K562 (cell line): ENCODE data around the gene YPEL2. TPM values are rescaled to one million over a fixed set of nuclear protein-coding genes. Genes with fewer than 3 reads are reported as not detected.
"Not testable (repeated sequence)": the region's sequence is repeated elsewhere in the genome, so short reads cannot be mapped to it uniquely, and the experiment has no call there.

Experiments used
- CREB1 ChIP-seq, 2 experiments: sonication (generic) in 1 of 2; formaldehyde crosslinking in 1 of 2; IDR thresholded peaks; 2 replicates each; pipeline versions ENCODE4 v1.6.1 to v1.8.0; 2012 to 2022; ENCODE audit warnings: inconsistent platforms in 1 of 2, mild to moderate bottlenecking in 1 of 2, missing genetic modification reagents in 1 of 2, moderate library complexity in 1 of 2
- DDX20 ChIP-seq: fragments of 450-650 bp; IDR thresholded peaks from 2 replicates; pipeline ENCODE4 v1.6.1; 2016; ENCODE audit warnings: missing genetic modification characterization, low read depth, mild to moderate bottlenecking, missing compliant biosample characterization, moderate library complexity
- E2F3 ChIP-seq: fragments of 250-450 bp; sonication (Bioruptor Pico); IDR thresholded peaks from 2 replicates; pipeline ENCODE4 v1.4.0; 2020; ENCODE audit warnings: mild to moderate bottlenecking
- EHMT2 ChIP-seq: fragments of 450-650 bp; IDR thresholded peaks from 2 replicates; pipeline ENCODE4 v1.6.1; 2018; ENCODE audit warnings: antibody characterized with exemption
- ESRRA ChIP-seq: fragments of 450-650 bp; IDR thresholded peaks from 2 replicates; pipeline ENCODE4 v1.6.1; 2014; ENCODE audit warnings: low read depth, mild to moderate bottlenecking, moderate library complexity, borderline replicate concordance
- GABPB1 ChIP-seq: sonication (generic); formaldehyde crosslinking; IDR thresholded peaks from 2 replicates; pipeline ENCODE4 v1.8.0; 2022; ENCODE audit warnings: mild to moderate bottlenecking, missing genetic modification reagents
- GTF2A2 ChIP-seq: IDR thresholded peaks from 2 replicates; pipeline ENCODE4 v1.6.1; 2016; ENCODE audit warnings: mild to moderate bottlenecking, missing genetic modification characterization, missing compliant biosample characterization
- HLTF ChIP-seq: fragments of 450-650 bp; IDR thresholded peaks from 2 replicates; pipeline ENCODE4 v1.6.1; 2016
- IFI16 ChIP-seq: fragments of 250-450 bp; sonication (Bioruptor Pico); IDR thresholded peaks from 2 replicates; pipeline ENCODE4 v2.1.2; 2022; ENCODE audit warnings: mild to moderate bottlenecking, inconsistent platforms
- RHOXF2B ChIP-seq: fragments of 250-450 bp; sonication (Bioruptor Pico); conservative IDR thresholded peaks from 2 replicates; pipeline ENCODE4 v1.5.1; 2021
- TAF7 ChIP-seq: fragments of 450-650 bp; IDR thresholded peaks from 2 replicates; pipeline ENCODE4 v1.6.1; 2016; ENCODE audit warnings: missing genetic modification characterization, missing compliant biosample characterization
- USF1 ChIP-seq: sonication (generic); formaldehyde crosslinking; IDR thresholded peaks from 2 replicates; pipeline ENCODE4 v1.9.0; 2022; ENCODE audit warnings: mild to moderate bottlenecking, missing genetic modification reagents
- ZBTB26 ChIP-seq: fragments of 450-650 bp; formaldehyde crosslinking; IDR thresholded peaks from 2 replicates; pipeline ENCODE4 v1.4.0; 2022; ENCODE audit warnings: missing genetic modification characterization
- ZBTB9 ChIP-seq: fragments of 450-650 bp; formaldehyde crosslinking; IDR thresholded peaks from 2 replicates; pipeline ENCODE4 v1.4.0; 2020; ENCODE audit warnings: mild to moderate bottlenecking, moderate library complexity
- ZNF449 ChIP-seq: fragments of 250-450 bp; sonication (Bioruptor Pico); IDR thresholded peaks from 2 replicates; pipeline ENCODE4 v1.8.0; 2022; ENCODE audit warnings: moderate library complexity, mild to moderate bottlenecking, inconsistent platforms
- polyA plus RNA-seq, 8 experiments: library from polyadenylated mRNA; depleted of rRNA in 4 of 8; stranded (reverse) in 5 of 8; unstranded in 3 of 8; fragments of >200 nt; fragmentation: Nextera tagmentation in 2 of 8; fragmentation: Illumina TruSeq in 1 of 8; extraction: Ambion mirVana in 2 of 8; extraction: Trizol in 1 of 8; gene quantifications; 2 replicates each; pipeline versions ENCODE4 v1.2.1 to v1.2.3, GENCODE V29; 2011 to 2014; ENCODE audit warnings: inconsistent platforms in 1 of 8, missing spikeins in 1 of 8
- total RNA-seq, 7 experiments: library from RNA; depleted of rRNA in 6 of 7; stranded (reverse); fragments of >200 nt in 6 of 7; fragmentation: Illumina TruSeq in 2 of 7; extraction: Trizol in 2 of 7; gene quantifications; 2 replicates each; pipeline versions ENCODE4 v1.2.1 to v1.2.3, GENCODE V29; 2011 to 2021; ENCODE audit warnings: low replicate concordance in 1 of 7
- TF ChIP-seq, protein P1 (sequence below): fragments of 450-650 bp; IDR thresholded peaks from 2 replicates; pipeline ENCODE4 v1.6.1; 2016; ENCODE audit warnings: low read depth, mild to moderate bottlenecking, moderate library complexity
- TF ChIP-seq, protein P2 (sequence below), 2 experiments: fragments of 450-650 bp; conservative IDR thresholded peaks; 2 replicates each; pipeline ENCODE4 v1.6.1; 2017; ENCODE audit warnings: mild to moderate bottlenecking in 2 of 2, moderate library complexity in 2 of 2

Gene YPEL2
- total and polyA plus RNA-seq, 9 of the 15 experiments (the other 6 are each of a cell fraction or from before 2014, with no cell fraction given), result 0.11 to 2.4 (median 0.47) TPM

DNA sequence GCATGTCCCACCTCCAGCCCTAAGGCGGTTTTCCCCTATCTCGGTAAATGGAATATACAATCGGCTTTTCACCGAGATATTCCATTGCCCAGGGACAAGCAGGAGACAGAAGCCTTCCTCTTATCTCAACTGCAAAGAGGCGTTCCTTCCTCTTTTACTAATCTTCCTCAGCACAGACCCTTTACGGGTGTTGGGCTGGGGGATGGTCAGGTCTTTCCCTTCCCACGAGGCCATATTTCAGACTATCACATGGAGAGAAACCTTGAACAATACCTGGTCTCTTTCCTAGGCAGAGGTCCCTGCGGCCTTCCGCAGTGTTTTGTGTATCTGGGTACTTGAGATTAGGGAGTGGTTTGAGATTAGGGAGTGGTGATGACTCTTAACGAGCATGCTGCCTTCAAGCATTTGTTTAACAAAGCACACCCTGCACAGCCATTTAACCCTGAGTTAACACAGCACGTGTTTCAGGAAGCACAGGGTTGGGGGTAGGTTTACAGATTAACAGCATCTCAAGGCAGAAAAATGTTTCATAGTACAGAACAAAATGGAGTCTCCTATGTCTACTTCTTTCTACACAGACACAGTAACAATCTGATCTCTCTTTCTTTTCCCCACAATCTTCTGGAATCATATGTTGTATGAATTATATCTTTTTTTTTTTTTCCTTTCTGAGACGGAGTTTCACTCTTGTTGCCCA, 41.0 kb upstream of the YPEL2 start (continued):
- peak; percentile 88 for TF ChIP-seq DDX20 (tag)
- TF ChIP-seq, protein P1, sequence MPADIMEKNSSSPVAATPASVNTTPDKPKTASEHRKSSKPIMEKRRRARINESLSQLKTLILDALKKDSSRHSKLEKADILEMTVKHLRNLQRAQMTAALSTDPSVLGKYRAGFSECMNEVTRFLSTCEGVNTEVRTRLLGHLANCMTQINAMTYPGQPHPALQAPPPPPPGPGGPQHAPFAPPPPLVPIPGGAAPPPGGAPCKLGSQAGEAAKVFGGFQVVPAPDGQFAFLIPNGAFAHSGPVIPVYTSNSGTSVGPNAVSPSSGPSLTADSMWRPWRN, result peak; percentile 96
- peak; percentile 29; the same call in 1 of the 2 replicates for TF ChIP-seq TAF7 (tag)
- TF ChIP-seq ESRRA, result peak; percentile 53; the same call in 1 of the 2 replicates
- TF ChIP-seq ZBTB9 (CRISPR knock-in tag), result peak; percentile 91
- TF ChIP-seq, protein P2, sequence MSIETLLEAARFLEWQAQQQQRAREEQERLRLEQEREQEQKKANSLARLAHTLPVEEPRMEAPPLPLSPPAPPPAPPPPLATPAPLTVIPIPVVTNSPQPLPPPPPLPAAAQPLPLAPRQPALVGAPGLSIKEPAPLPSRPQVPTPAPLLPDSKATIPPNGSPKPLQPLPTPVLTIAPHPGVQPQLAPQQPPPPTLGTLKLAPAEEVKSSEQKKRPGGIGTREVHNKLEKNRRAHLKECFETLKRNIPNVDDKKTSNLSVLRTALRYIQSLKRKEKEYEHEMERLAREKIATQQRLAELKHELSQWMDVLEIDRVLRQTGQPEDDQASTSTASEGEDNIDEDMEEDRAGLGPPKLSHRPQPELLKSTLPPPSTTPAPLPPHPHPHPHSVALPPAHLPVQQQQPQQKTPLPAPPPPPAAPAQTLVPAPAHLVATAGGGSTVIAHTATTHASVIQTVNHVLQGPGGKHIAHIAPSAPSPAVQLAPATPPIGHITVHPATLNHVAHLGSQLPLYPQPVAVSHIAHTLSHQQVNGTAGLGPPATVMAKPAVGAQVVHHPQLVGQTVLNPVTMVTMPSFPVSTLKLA (conservative IDR thresholded peaks at IDR 0.05), result peak; percentile 97 to 99
- peak; percentile 80; the same call in 1 of the 2 replicates for TF ChIP-seq IFI16
- peak; percentile 48; the same call in 1 of the 2 replicates for TF ChIP-seq CREB1 (IDR thresholded peaks at IDR 0.05)
- TF ChIP-seq CREB1 (CRISPR knock-in tag; IDR thresholded peaks at IDR 0.05), result not testable (repeated sequence)
- 0 out of 2 replicates have a peak, but pooled peaks have one; percentile 21 for TF ChIP-seq RHOXF2B
- TF ChIP-seq USF1 (CRISPR knock-in tag), result peak; percentile 86
- peak; percentile 65; the same call in 1 of the 2 replicates for TF ChIP-seq HLTF
- peak; percentile 81; the same call in 1 of the 2 replicates for TF ChIP-seq ZNF449
- TF ChIP-seq ZBTB26 (CRISPR knock-in tag), result peak; percentile 61; the same call in 1 of the 2 replicates
- peak; percentile 61; the same call in 1 of the 2 replicates for TF ChIP-seq E2F3 (CRISPR knock-in tag)
- TF ChIP-seq GTF2A2 (tag), result peak; percentile 75
- TF ChIP-seq EHMT2, result 0 out of 2 replicates have a peak, but pooled peaks have one; percentile 27
- peak; percentile 55; the same call in 1 of the 2 replicates for TF ChIP-seq GABPB1 (CRISPR knock-in tag)
